Duodenal mucosa (tissue), 2 donors: ENCODE measurements around the gene GABBR2.

Experiments used
- H3K27ac ChIP-seq: one replicate; pipeline ENCODE4 v1.7.0; 2013; ENCODE audit warnings: low read depth, low read length
- H3K27me3 ChIP-seq, 2 donors: one replicate each; pipeline ENCODE4 v1.7.0; 2013; ENCODE audit warnings: low read length in 2 of 2, control low read depth in 1 of 2; ENCODE audit not compliant: insufficient read depth in 2 of 2, control insufficient read depth in 1 of 2
- H3K36me3 ChIP-seq, 2 donors: one replicate each; pipeline ENCODE4 v1.7.0; 2013; ENCODE audit warnings: low read length in 2 of 2, control low read depth in 1 of 2; ENCODE audit not compliant: insufficient read depth in 2 of 2, control insufficient read depth in 1 of 2
- H3K4me1 ChIP-seq, 2 donors: one replicate each; pipeline ENCODE4 v1.7.0; 2013; ENCODE audit warnings: low read length in 2 of 2, control low read depth in 1 of 2; ENCODE audit not compliant: insufficient read depth in 2 of 2, control insufficient read depth in 1 of 2
- H3K4me3 ChIP-seq, 2 donors: one replicate each; pipeline ENCODE4 v1.7.0; 2013; ENCODE audit warnings: low read length in 2 of 2, low read depth in 1 of 2
- H3K9ac ChIP-seq, 2 donors: one replicate each; pipeline ENCODE4 v1.7.0; 2013; ENCODE audit warnings: low read length in 2 of 2, low read depth in 1 of 2
- H3K9me3 ChIP-seq, 2 donors: one replicate each; pipeline ENCODE4 v1.7.0; 2013; ENCODE audit warnings: low read length in 2 of 2, control low read depth in 1 of 2; ENCODE audit not compliant: control insufficient read depth in 1 of 2

GABBR2 gene

GRCh38 chr9:98600631-98601030, 108.1 kb downstream of the GABBR2 start:
- no peak overlapping the region for H3K9ac ChIP-seq
- H3K36me3 ChIP-seq, result no peaks in the 10 kb centered on the region
- peaks cover 0 to 8% of the 10 kb centered on the region in 2 donors for H3K4me1 ChIP-seq
- no peaks in the 10 kb centered on the region for H3K9me3 ChIP-seq
- H3K27ac ChIP-seq, result no peak overlapping the region
- no peaks in the 10 kb centered on the region for H3K27me3 ChIP-seq
- H3K4me3 ChIP-seq, result no peak overlapping the region

- Histone ChIP-seq H3K36me3 (no peaks in the 10 kb centered on the region), H3K4me1 (peaks cover 6 to 11% of the 10 kb centered on the region in 2 donors), H3K4me3 (no peak overlapping the region), H3K27me3 (no peaks in the 10 kb centered on the region), H3K9me3 (no peaks in the 10 kb centered on the region), H3K27ac (no peak overlapping the region), H3K9ac (no peak overlapping the region)
These were observed 109.0 kb downstream of the GABBR2 start for GRCh38 chr9:98599566-98600216.

- Histone ChIP-seq H3K9me3 (no peaks in the 10 kb centered on the region), H3K4me3 (no peak overlapping the region), H3K27ac (no peak overlapping the region), H3K36me3 (no peaks in the 10 kb centered on the region), H3K9ac (no peak overlapping the region), H3K4me1 (peaks cover 6 to 15% of the 10 kb centered on the region in 2 donors), H3K27me3 (no peaks in the 10 kb centered on the region)
These were observed 109.9 kb downstream of the GABBR2 start for GRCh38 chr9:98598861-98599260.

- H3K27ac ChIP-seq, result no peak overlapping the region
- no peaks in the 10 kb centered on the region for H3K36me3 ChIP-seq
These were observed 111.4 kb downstream of the GABBR2 start for GRCh38 chr9:98597236-98597771.

GRCh38 chr9:98596486-98596885, 112.2 kb downstream of the GABBR2 start:
- Histone ChIP-seq H3K27ac (no peak overlapping the region), H3K4me3 (no peak overlapping the region), H3K36me3 (no peaks in the 10 kb centered on the region), H3K4me1 (peaks cover 6 to 7% of the 10 kb centered on the region in 2 donors), H3K9ac (no peak overlapping the region), H3K27me3 (no peaks in the 10 kb centered on the region), H3K9me3 (no peaks in the 10 kb centered on the region)

More at GRCh38 chr9:98597236-98597771, 111.4 kb downstream of the GABBR2 start:
- Histone ChIP-seq H3K9me3 (no peaks in the 10 kb centered on the region), H3K4me1 (peaks cover 6 to 7% of the 10 kb centered on the region in 2 donors), H3K9ac (no peak overlapping the region), H3K4me3 (no peak overlapping the region), H3K27me3 (no peaks in the 10 kb centered on the region)

GRCh38 chr9:98594546-98595160, 114.1 kb downstream of the GABBR2 start:
- peaks cover 6 to 7% of the 10 kb centered on the region in 2 donors for H3K4me1 ChIP-seq
- H3K27me3 ChIP-seq, result peaks cover 0 to 5% of the 10 kb centered on the region in 2 donors
- no peaks in the 10 kb centered on the region for H3K9me3 ChIP-seq
- no peak overlapping the region for H3K9ac ChIP-seq
- H3K36me3 ChIP-seq, result no peaks in the 10 kb centered on the region
- no peak overlapping the region for H3K4me3 ChIP-seq
- H3K27ac ChIP-seq, result no peak overlapping the region

- H3K36me3 ChIP-seq, result no peaks in the 10 kb centered on the region
- no peak overlapping the region for H3K27ac ChIP-seq
- peaks cover 0 to 5% of the 10 kb centered on the region in 2 donors for H3K27me3 ChIP-seq
- H3K9ac ChIP-seq, result no peak overlapping the region
- H3K4me1 ChIP-seq, result peaks cover 6 to 7% of the 10 kb centered on the region in 2 donors
- no peaks in the 10 kb centered on the region for H3K9me3 ChIP-seq
- no peak overlapping the region for H3K4me3 ChIP-seq
These were observed 115.1 kb downstream of the GABBR2 start for GRCh38 chr9:98593354-98594253.

- H3K4me3 ChIP-seq, result no peak overlapping the region
- H3K27me3 ChIP-seq, result peaks cover 0 to 5% of the 10 kb centered on the region in 2 donors
- H3K9me3 ChIP-seq, result no peaks in the 10 kb centered on the region
- no peak overlapping the region for H3K27ac ChIP-seq
- H3K9ac ChIP-seq, result no peak overlapping the region
- H3K4me1 ChIP-seq, result peaks cover 6 to 7% of the 10 kb centered on the region in 2 donors
- no peaks in the 10 kb centered on the region for H3K36me3 ChIP-seq
These were observed 117.0 kb downstream of the GABBR2 start for GRCh38 chr9:98591696-98592095.

- H3K4me1 ChIP-seq, result peaks cover 5 to 7% of the 10 kb centered on the region in 2 donors
- H3K27me3 ChIP-seq, result peaks cover 0 to 5% of the 10 kb centered on the region in 2 donors
- H3K4me3 ChIP-seq, result no peak overlapping the region
- no peak overlapping the region for H3K27ac ChIP-seq
- no peaks in the 10 kb centered on the region for H3K9me3 ChIP-seq
- no peaks in the 10 kb centered on the region for H3K36me3 ChIP-seq
- H3K9ac ChIP-seq, result no peak overlapping the region
These were observed 118.6 kb downstream of the GABBR2 start for GRCh38 chr9:98590101-98590500.

- Histone ChIP-seq H3K36me3 (no peaks in the 10 kb centered on the region), H3K27me3 (peaks cover 0 to 5% of the 10 kb centered on the region in 2 donors), H3K27ac (no peak overlapping the region), H3K9me3 (no peaks in the 10 kb centered on the region), H3K9ac (no peak overlapping the region), H3K4me3 (no peak overlapping the region), H3K4me1 (no peaks in the 10 kb centered on the region)
These were observed 119.6 kb downstream of the GABBR2 start for GRCh38 chr9:98589102-98589501.
